SK-N-SH treated with all-trans-retinoic acid at 6 μM for 48 hours (cell line): ENCODE data around the gene ASPHD1.

Experiments used
- ATAC-seq: fragments of 200-7000 bp; cut with Tn5 transposase; 3 replicates; pipeline ENCODE4 v1.9.1; 2020; ENCODE audit warnings: mild to moderate bottlenecking, moderate library complexity
- ARNTL ChIP-seq: fragments of 450-650 bp; formaldehyde crosslinking; IDR thresholded peaks from 2 replicates; pipeline ENCODE4 v1.5.0; 2020; ENCODE audit warnings: low read depth, mild to moderate bottlenecking, moderate library complexity, borderline replicate concordance
- BACH2 ChIP-seq: fragments of 250-450 bp; sonication (Bioruptor Pico); IDR thresholded peaks from 2 replicates; pipeline ENCODE4 v1.9.0; 2021; ENCODE audit warnings: mild to moderate bottlenecking, borderline replicate concordance
- CSDC2 ChIP-seq: fragments of 250-450 bp; sonication (Bioruptor Pico); IDR thresholded peaks from 2 replicates; pipeline ENCODE4 v1.5.0; 2020; ENCODE audit warnings: mild to moderate bottlenecking, moderate library complexity
- ESRRG ChIP-seq: fragments of 250-450 bp; sonication (Bioruptor Pico); IDR thresholded peaks from 2 replicates; pipeline ENCODE4 v1.6.1; 2021; ENCODE audit warnings: mild to moderate bottlenecking
- GLIS3 ChIP-seq: fragments of 250-450 bp; sonication (Bioruptor Pico); IDR thresholded peaks from 2 replicates; pipeline ENCODE4 v1.5.0; 2020; ENCODE audit warnings: mild to moderate bottlenecking, moderate library complexity
- ISL1 ChIP-seq: fragments of 250-450 bp; sonication (Bioruptor Pico); IDR thresholded peaks from 2 replicates; pipeline ENCODE4 v2.1.2; 2022; ENCODE audit warnings: mild to moderate bottlenecking, moderate library complexity
- OSR1 ChIP-seq: fragments of 250-450 bp; sonication (Bioruptor Pico); IDR thresholded peaks from 2 replicates; pipeline ENCODE4 v1.8.0; 2022; ENCODE audit warnings: moderate library complexity, mild to moderate bottlenecking, inconsistent platforms
- PPARA ChIP-seq: fragments of 250-450 bp; sonication (Bioruptor Pico); IDR thresholded peaks from 2 replicates; pipeline ENCODE4 v1.5.0; 2020; ENCODE audit warnings: mild to moderate bottlenecking, borderline replicate concordance
- RARB ChIP-seq: fragments of 250-450 bp; sonication (Bioruptor Pico); IDR thresholded peaks from 2 replicates; pipeline ENCODE4 v1.8.0; 2021; ENCODE audit warnings: mild to moderate bottlenecking, moderate library complexity
- SNAI2 ChIP-seq: fragments of 250-450 bp; sonication (Bioruptor Pico); IDR thresholded peaks from 2 replicates; pipeline ENCODE4 v1.5.0; 2020; ENCODE audit warnings: mild to moderate bottlenecking, moderate library complexity
- TCF4 ChIP-seq: fragments of 250-450 bp; sonication (Bioruptor Pico); IDR thresholded peaks from 2 replicates; pipeline ENCODE4 v1.8.0; 2021; ENCODE audit warnings: mild to moderate bottlenecking, moderate library complexity, borderline replicate concordance
- TOX ChIP-seq: fragments of 250-450 bp; sonication (Bioruptor Pico); IDR thresholded peaks from 2 replicates; pipeline ENCODE4 v1.8.0; 2021; ENCODE audit warnings: mild to moderate bottlenecking, moderate library complexity, borderline replicate concordance
- ZC3H10 ChIP-seq: fragments of 250-450 bp; sonication (Bioruptor Pico); IDR thresholded peaks from 2 replicates; pipeline ENCODE4 v1.5.1; 2021; ENCODE audit warnings: mild to moderate bottlenecking, moderate library complexity
- ZFP3 ChIP-seq: fragments of 250-450 bp; sonication (Bioruptor Pico); IDR thresholded peaks from 2 replicates; pipeline ENCODE4 v1.5.0; 2020; ENCODE audit warnings: mild to moderate bottlenecking, moderate library complexity
- ZFP30 ChIP-seq: fragments of 450-650 bp; formaldehyde crosslinking; IDR thresholded peaks from 2 replicates; pipeline ENCODE4 v1.5.0; 2022; ENCODE audit warnings: mild to moderate bottlenecking, moderate library complexity
- ZNF565 ChIP-seq: fragments of 450-650 bp; formaldehyde crosslinking; conservative IDR thresholded peaks from 2 replicates; pipeline ENCODE4 v1.5.0; 2020; ENCODE audit warnings: low read depth, mild to moderate bottlenecking, moderate library complexity
- ZNF70 ChIP-seq: fragments of 450-650 bp; formaldehyde crosslinking; IDR thresholded peaks from 2 replicates; pipeline ENCODE4 v1.5.0; 2020; ENCODE audit warnings: mild to moderate bottlenecking, moderate library complexity
- ZNF8 ChIP-seq: fragments of 450-650 bp; formaldehyde crosslinking; IDR thresholded peaks from 2 replicates; pipeline ENCODE4 v1.5.0; 2020; ENCODE audit warnings: mild to moderate bottlenecking, moderate library complexity
- TF ChIP-seq, protein P1 (sequence below): fragments of 250-450 bp; sonication (Bioruptor Pico); IDR thresholded peaks from 2 replicates; pipeline ENCODE4 v1.5.0; 2020; ENCODE audit warnings: mild to moderate bottlenecking, moderate library complexity
- TF ChIP-seq, protein P2 (sequence below): fragments of 250-450 bp; sonication (Bioruptor Pico); IDR thresholded peaks from 2 replicates; pipeline ENCODE4 v1.8.0; 2021; ENCODE audit warnings: low read depth, mild to moderate bottlenecking, moderate library complexity, borderline replicate concordance
- TF ChIP-seq, protein P3 (sequence below): fragments of 250-450 bp; sonication (Bioruptor Pico); IDR thresholded peaks from 2 replicates; pipeline ENCODE4 v1.5.1; 2021; ENCODE audit warnings: mild to moderate bottlenecking, moderate library complexity
- TF ChIP-seq, protein P4 (sequence below): fragments of 250-450 bp; sonication (Bioruptor Pico); IDR thresholded peaks from 2 replicates; pipeline ENCODE4 v1.5.1; 2020; ENCODE audit warnings: low read depth, mild to moderate bottlenecking, moderate library complexity
- TF ChIP-seq, protein P5 (sequence below): fragments of 250-450 bp; sonication (Bioruptor Pico); IDR thresholded peaks from 2 replicates; pipeline ENCODE4 v1.8.0; 2020; ENCODE audit warnings: mild to moderate bottlenecking, moderate library complexity, borderline replicate concordance

Gene ASPHD1

DNA sequence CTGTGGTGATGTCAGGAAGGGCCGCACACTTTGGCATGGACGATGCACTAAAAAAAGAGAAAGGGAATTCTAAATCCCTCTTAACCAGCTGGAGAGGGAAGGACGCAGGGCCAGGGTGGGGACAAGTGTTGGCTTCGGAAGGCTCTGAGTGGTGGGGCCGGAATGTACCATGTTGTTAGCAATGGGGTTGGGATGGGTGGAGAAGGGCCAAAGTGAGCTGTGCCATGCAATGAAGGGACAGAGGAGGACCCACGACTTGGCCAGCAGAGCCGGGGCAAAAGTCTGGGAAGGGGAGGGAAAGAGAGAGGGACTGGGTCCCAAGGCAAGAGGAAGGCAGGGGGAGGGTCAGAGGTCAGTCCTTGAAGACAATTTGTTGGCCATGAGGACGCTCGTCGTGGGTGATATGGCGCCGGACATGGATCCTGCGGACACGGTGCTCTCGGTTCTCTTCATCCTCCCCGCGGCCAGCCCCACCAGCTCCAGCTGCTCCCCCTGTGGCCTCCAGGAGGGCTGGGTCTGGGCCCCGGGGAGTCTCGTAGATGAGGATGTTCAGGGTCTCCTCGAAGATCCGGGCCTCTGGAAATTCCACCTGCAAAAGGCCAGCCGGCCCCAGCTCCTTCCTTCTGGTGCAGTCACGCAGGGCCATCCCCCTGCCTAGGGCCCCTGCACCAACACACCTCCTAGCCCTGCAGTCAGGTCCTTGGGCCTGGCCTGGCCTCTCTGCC is 6.4 kb downstream of the ASPHD1 start:
- ATAC-seq, result no peak
- no peak for TF ChIP-seq OSR1
- TF ChIP-seq, protein P1, sequence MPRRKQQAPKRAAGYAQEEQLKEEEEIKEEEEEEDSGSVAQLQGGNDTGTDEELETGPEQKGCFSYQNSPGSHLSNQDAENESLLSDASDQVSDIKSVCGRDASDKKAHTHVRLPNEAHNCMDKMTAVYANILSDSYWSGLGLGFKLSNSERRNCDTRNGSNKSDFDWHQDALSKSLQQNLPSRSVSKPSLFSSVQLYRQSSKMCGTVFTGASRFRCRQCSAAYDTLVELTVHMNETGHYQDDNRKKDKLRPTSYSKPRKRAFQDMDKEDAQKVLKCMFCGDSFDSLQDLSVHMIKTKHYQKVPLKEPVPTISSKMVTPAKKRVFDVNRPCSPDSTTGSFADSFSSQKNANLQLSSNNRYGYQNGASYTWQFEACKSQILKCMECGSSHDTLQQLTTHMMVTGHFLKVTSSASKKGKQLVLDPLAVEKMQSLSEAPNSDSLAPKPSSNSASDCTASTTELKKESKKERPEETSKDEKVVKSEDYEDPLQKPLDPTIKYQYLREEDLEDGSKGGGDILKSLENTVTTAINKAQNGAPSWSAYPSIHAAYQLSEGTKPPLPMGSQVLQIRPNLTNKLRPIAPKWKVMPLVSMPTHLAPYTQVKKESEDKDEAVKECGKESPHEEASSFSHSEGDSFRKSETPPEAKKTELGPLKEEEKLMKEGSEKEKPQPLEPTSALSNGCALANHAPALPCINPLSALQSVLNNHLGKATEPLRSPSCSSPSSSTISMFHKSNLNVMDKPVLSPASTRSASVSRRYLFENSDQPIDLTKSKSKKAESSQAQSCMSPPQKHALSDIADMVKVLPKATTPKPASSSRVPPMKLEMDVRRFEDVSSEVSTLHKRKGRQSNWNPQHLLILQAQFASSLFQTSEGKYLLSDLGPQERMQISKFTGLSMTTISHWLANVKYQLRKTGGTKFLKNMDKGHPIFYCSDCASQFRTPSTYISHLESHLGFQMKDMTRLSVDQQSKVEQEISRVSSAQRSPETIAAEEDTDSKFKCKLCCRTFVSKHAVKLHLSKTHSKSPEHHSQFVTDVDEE (CRISPR knock-in tag), result no peak
- TF ChIP-seq SNAI2, result no peak
- TF ChIP-seq ZNF8 (CRISPR knock-in tag), result no peak
- TF ChIP-seq BACH2 (CRISPR knock-in tag), result no peak
- TF ChIP-seq, protein P2, sequence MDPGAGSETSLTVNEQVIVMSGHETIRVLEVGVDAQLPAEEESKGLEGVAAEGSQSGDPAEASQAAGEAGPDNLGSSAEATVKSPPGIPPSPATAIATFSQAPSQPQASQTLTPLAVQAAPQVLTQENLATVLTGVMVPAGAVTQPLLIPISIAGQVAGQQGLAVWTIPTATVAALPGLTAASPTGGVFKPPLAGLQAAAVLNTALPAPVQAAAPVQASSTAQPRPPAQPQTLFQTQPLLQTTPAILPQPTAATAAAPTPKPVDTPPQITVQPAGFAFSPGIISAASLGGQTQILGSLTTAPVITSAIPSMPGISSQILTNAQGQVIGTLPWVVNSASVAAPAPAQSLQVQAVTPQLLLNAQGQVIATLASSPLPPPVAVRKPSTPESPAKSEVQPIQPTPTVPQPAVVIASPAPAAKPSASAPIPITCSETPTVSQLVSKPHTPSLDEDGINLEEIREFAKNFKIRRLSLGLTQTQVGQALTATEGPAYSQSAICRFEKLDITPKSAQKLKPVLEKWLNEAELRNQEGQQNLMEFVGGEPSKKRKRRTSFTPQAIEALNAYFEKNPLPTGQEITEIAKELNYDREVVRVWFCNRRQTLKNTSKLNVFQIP, result no peak
- no peak for TF ChIP-seq ZFP3 (CRISPR knock-in tag)
- TF ChIP-seq ISL1 (CRISPR knock-in tag), result no peak
- no peak for TF ChIP-seq ESRRG
- TF ChIP-seq, protein P3, sequence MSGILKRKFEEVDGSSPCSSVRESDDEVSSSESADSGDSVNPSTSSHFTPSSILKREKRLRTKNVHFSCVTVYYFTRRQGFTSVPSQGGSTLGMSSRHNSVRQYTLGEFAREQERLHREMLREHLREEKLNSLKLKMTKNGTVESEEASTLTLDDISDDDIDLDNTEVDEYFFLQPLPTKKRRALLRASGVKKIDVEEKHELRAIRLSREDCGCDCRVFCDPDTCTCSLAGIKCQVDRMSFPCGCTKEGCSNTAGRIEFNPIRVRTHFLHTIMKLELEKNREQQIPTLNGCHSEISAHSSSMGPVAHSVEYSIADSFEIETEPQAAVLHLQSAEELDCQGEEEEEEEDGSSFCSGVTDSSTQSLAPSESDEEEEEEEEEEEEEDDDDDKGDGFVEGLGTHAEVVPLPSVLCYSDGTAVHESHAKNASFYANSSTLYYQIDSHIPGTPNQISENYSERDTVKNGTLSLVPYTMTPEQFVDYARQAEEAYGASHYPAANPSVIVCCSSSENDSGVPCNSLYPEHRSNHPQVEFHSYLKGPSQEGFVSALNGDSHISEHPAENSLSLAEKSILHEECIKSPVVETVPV (CRISPR knock-in tag), result no peak
- TF ChIP-seq, protein P4, sequence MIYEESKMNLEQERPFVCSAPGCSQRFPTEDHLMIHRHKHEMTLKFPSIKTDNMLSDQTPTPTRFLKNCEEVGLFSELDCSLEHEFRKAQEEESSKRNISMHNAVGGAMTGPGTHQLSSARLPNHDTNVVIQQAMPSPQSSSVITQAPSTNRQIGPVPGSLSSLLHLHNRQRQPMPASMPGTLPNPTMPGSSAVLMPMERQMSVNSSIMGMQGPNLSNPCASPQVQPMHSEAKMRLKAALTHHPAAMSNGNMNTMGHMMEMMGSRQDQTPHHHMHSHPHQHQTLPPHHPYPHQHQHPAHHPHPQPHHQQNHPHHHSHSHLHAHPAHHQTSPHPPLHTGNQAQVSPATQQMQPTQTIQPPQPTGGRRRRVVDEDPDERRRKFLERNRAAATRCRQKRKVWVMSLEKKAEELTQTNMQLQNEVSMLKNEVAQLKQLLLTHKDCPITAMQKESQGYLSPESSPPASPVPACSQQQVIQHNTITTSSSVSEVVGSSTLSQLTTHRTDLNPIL (CRISPR knock-in tag), result no peak
- TF ChIP-seq CSDC2 (CRISPR knock-in tag), result no peak
- no peak for TF ChIP-seq ZC3H10 (CRISPR knock-in tag)
- no peak for TF ChIP-seq TCF4 (CRISPR knock-in tag)
- TF ChIP-seq ZNF565 (CRISPR knock-in tag), result no peak
- TF ChIP-seq TOX, result no peak
- TF ChIP-seq, protein P5, sequence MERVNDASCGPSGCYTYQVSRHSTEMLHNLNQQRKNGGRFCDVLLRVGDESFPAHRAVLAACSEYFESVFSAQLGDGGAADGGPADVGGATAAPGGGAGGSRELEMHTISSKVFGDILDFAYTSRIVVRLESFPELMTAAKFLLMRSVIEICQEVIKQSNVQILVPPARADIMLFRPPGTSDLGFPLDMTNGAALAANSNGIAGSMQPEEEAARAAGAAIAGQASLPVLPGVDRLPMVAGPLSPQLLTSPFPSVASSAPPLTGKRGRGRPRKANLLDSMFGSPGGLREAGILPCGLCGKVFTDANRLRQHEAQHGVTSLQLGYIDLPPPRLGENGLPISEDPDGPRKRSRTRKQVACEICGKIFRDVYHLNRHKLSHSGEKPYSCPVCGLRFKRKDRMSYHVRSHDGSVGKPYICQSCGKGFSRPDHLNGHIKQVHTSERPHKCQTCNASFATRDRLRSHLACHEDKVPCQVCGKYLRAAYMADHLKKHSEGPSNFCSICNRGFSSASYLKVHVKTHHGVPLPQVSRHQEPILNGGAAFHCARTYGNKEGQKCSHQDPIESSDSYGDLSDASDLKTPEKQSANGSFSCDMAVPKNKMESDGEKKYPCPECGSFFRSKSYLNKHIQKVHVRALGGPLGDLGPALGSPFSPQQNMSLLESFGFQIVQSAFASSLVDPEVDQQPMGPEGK (CRISPR knock-in tag), result no peak
- no peak for TF ChIP-seq ARNTL (CRISPR knock-in tag)
- no peak for TF ChIP-seq ZFP30 (CRISPR knock-in tag)
- no peak for TF ChIP-seq RARB (CRISPR knock-in tag)

DNA sequence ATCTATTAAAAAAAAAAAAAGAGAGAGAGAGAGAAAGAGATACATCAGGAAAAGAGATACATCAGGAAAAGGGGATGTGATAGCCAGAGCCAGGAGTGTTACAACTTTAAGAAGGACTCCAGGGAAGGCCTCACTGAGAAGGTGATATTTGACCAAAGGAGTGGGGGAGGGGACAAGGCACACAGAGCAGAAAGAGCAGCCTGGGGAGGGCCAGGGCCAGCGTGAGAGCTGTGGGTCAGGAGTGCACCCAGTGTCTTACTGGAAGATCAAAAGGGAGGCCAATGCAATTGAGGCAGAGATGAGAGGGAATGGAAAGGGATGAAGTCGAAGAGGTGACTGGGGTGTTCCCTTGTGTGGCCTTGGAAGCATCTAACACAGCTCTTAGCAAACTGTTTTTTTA is 7.7 kb downstream of the ASPHD1 start:
- no peak for ATAC-seq
- TF ChIP-seq TCF4 (CRISPR knock-in tag), result no peak

DNA sequence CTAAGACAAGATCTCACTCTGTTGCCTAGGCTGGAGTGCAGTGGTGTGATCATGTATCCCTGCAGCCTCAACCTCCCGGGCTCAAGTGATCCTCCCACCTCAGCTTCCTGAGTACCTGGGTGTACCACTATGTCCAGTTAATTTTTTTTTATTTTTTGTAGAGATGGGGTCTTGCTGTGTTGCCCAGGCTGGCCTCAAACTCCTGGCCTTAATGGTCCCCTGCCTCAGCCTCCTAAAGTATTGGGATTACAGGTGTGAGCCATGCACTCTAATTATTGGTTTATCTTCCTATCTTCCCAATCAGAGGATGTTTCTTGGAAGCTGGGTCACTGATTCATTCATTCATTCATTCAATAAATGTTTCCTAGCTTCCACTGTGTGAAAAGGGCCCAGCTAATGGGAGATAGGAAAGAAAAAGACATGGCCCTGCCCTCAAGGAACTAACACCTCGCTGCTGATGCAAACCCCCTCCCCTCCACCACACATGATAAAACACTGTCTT is 8.5 kb downstream of the ASPHD1 start:
- ATAC-seq, result no peak
- TF ChIP-seq RARB (CRISPR knock-in tag) (no peak), TOX (no peak), PPARA (CRISPR knock-in tag) (no peak), ZNF8 (CRISPR knock-in tag) (no peak), ESRRG (no peak), ISL1 (CRISPR knock-in tag) (no peak), GLIS3 (CRISPR knock-in tag) (no peak), ZFP30 (CRISPR knock-in tag) (no peak), BACH2 (CRISPR knock-in tag) (no peak), CSDC2 (CRISPR knock-in tag) (no peak), TCF4 (CRISPR knock-in tag) (no peak), ZNF70 (CRISPR knock-in tag) (no peak)
- TF ChIP-seq, protein P5 (CRISPR knock-in tag), result no peak
